ENCODE data around the gene KCMF1.

DNA sequence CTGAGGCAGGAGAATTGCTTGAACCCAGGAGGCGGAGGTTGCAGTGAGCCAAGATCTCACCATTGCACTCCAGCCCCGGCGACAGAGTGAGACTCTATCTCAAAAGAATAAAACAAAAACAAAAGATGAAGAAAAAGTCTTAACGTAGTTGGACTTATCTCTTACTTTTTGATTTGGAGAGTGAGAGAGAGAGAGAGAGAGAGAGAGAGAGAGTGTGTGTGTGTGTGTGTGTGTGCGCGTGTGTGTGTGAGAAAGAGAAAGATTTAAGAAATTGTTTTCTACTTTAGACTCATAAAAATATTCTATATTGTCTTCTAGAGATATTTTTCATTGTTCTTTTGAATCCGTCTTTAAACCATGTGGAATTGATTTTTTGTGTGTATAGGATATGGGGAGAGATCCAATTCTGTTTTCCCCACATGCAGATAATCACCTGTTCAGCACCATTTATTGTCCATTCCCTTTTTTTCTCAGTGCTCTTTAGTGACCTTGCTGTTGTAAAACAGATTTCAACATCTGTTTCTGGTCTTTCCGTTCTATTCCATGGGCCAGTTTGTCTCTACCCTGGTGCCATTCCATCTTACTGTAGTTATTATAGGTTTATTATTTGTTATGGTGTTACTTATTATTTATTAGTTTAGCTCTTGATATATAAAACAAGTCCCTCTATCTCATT is 53.5 kb downstream of the KCMF1 start:
- TF ChIP-seq, protein P1, sequence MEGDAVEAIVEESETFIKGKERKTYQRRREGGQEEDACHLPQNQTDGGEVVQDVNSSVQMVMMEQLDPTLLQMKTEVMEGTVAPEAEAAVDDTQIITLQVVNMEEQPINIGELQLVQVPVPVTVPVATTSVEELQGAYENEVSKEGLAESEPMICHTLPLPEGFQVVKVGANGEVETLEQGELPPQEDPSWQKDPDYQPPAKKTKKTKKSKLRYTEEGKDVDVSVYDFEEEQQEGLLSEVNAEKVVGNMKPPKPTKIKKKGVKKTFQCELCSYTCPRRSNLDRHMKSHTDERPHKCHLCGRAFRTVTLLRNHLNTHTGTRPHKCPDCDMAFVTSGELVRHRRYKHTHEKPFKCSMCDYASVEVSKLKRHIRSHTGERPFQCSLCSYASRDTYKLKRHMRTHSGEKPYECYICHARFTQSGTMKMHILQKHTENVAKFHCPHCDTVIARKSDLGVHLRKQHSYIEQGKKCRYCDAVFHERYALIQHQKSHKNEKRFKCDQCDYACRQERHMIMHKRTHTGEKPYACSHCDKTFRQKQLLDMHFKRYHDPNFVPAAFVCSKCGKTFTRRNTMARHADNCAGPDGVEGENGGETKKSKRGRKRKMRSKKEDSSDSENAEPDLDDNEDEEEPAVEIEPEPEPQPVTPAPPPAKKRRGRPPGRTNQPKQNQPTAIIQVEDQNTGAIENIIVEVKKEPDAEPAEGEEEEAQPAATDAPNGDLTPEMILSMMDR (IDR thresholded peaks at IDR 0.05): no peak
- no peak for TF ChIP-seq ZFP36 (IDR thresholded peaks at IDR 0.05; ENCODE audit: borderline replicate concordance, partially characterized antibody)
